Measurements from ENCODE around the gene VPS52.

DNA sequence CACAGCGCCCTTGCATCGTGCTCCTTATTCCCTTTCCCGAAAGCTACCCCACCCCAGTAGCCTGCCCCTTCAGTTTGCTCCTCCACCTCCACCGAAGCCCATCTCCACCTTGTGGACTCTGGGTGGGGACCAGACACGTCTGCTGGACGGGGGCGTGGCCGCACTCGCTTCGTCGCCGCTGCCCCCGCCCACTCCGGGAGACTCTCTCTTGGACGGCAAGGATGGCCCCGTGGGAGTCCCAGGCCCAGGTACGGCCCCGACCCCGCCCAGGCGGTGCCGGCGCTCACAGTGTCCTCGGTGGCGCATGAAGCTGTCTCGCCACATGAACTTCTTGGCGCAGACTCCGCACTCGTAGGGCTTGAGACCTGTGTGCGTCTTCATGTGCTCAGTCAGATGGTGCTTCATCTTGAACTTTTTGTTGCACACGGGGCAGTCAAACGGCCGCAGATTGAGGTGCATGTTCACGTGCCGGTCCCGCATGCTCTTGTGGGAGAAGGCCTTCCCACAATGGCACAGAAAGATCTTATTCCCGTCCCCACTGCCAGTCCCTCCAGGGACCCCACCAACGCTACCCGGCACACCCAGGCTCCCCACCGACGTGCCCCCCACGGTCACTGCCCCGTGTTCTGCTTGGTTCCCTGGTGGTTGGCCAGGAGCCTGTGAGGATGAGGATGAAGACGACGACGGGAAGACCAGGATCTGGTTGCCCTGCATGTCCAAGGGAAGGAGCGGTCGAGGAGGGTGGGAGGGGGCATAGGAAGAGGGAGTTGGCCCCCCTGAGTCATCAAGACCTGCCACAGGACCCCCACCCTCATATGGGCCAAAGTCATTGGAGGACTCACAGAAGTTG, 43.5 kb upstream of the VPS52 start:
- TF ChIP-seq, protein P1, sequence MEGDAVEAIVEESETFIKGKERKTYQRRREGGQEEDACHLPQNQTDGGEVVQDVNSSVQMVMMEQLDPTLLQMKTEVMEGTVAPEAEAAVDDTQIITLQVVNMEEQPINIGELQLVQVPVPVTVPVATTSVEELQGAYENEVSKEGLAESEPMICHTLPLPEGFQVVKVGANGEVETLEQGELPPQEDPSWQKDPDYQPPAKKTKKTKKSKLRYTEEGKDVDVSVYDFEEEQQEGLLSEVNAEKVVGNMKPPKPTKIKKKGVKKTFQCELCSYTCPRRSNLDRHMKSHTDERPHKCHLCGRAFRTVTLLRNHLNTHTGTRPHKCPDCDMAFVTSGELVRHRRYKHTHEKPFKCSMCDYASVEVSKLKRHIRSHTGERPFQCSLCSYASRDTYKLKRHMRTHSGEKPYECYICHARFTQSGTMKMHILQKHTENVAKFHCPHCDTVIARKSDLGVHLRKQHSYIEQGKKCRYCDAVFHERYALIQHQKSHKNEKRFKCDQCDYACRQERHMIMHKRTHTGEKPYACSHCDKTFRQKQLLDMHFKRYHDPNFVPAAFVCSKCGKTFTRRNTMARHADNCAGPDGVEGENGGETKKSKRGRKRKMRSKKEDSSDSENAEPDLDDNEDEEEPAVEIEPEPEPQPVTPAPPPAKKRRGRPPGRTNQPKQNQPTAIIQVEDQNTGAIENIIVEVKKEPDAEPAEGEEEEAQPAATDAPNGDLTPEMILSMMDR (IDR thresholded peaks at IDR 0.05; ENCODE audit: insufficient read depth, low read depth, low read length) = no peak
- TF ChIP-seq EZH2 (IDR thresholded peaks at IDR 0.05; ENCODE audit: insufficient read depth, low read length) = no peak

Data from astrocyte (in vitro differentiated cells and primary cell).